HEK293 (cell line): ENCODE results near the gene FBXO27.
A peak's percentile ranks its signal among the peaks of the same experiment; 100 is the strongest.

Experiments used
- CTCF ChIA-PET: fragments of 350-600 bp; formaldehyde crosslinking; extraction: SDS; loops from one replicate; lab custom pipeline; 2021; ENCODE audit warnings: antibody characterized with exemption; lab: Yijun Ruan, JAX
- POLR2A ChIA-PET: fragments of 300-600 bp; formaldehyde crosslinking; extraction: SDS; loops from one replicate; lab custom pipeline; 2020; ENCODE audit warnings: antibody characterized with exemption, inconsistent platforms; lab: Yijun Ruan, JAX
- H3K27ac ChIP-seq: fragments of 200-500 bp; sonication (Bioruptor generic); 2 replicates; pipeline ENCODE4 v1.5.1; 2014; ENCODE audit warnings: low read depth, low read length, control low read depth, inconsistent platforms; ENCODE audit errors: extremely low read depth
- H3K36me3 ChIP-seq, 2 experiments: fragments of 200-500 bp in 1 of 2; sonication (Bioruptor generic) in 1 of 2; 1 replicate in 1 of 2; 2 replicates in 1 of 2; pipeline ENCODE4 v1.5.1; 2014 to 2017; ENCODE audit warnings: inconsistent platforms in 2 of 2, low read length in 2 of 2; ENCODE audit not compliant: control insufficient read depth in 2 of 2, insufficient read depth in 1 of 2
- H3K4me1 ChIP-seq: fragments of 200-500 bp; sonication (Bioruptor generic); 2 replicates; pipeline ENCODE4 v1.5.1; 2014; ENCODE audit warnings: mild to moderate bottlenecking, low read length, inconsistent platforms; ENCODE audit not compliant: control insufficient read depth, insufficient read depth
- H3K4me3 ChIP-seq: 2 replicates; pipeline ENCODE4 v1.5.1; 2011; ENCODE audit warnings: low read depth, mild to moderate bottlenecking, control low read depth, low read length, moderate library complexity
- H3K9me3 ChIP-seq: fragments of 200-500 bp; sonication (Bioruptor generic); 2 replicates; pipeline ENCODE4 v1.5.1; 2014; ENCODE audit warnings: low read depth, low read length, inconsistent platforms; ENCODE audit not compliant: control insufficient read depth, insufficient read depth
- HOXC10 ChIP-seq: sonication (generic); formaldehyde crosslinking; IDR thresholded peaks from 2 replicates; pipeline ENCODE4 v1.8.1; 2023; ENCODE audit warnings: mild to moderate bottlenecking, missing genetic modification reagents
- KLF10 ChIP-seq: fragments of 450-650 bp; IDR thresholded peaks from 2 replicates; pipeline ENCODE4 v1.5.1; 2018; ENCODE audit warnings: missing biosample characterization, mild to moderate bottlenecking, missing genetic modification characterization
- KLF8 ChIP-seq: fragments of 450-650 bp; formaldehyde crosslinking; IDR thresholded peaks from 2 replicates; pipeline ENCODE4 v1.5.1; 2016; ENCODE audit warnings: missing biosample characterization, missing genetic modification characterization
- OSR2 ChIP-seq: fragments of 450-650 bp; formaldehyde crosslinking; IDR thresholded peaks from 2 replicates; pipeline ENCODE4 v1.5.1; 2016; ENCODE audit warnings: missing biosample characterization, missing genetic modification characterization
- OVOL3 ChIP-seq: fragments of 450-650 bp; formaldehyde crosslinking; IDR thresholded peaks from 2 replicates; pipeline ENCODE4 v1.5.1; 2016; ENCODE audit warnings: missing biosample characterization, missing genetic modification characterization
- YY1 ChIP-seq: fragments of 450-650 bp; formaldehyde crosslinking; IDR thresholded peaks from 2 replicates; pipeline ENCODE4 v1.5.1; 2018; ENCODE audit warnings: missing biosample characterization, missing genetic modification characterization
- ZBTB17 ChIP-seq: fragments of 450-650 bp; formaldehyde crosslinking; IDR thresholded peaks from 2 replicates; pipeline ENCODE4 v1.5.1; 2016; ENCODE audit warnings: missing biosample characterization, missing genetic modification characterization
- ZEB2 ChIP-seq: fragments of 450-650 bp; formaldehyde crosslinking; IDR thresholded peaks from 2 replicates; pipeline ENCODE4 v1.5.1; 2016; ENCODE audit warnings: missing biosample characterization, missing genetic modification characterization
- ZFHX2 ChIP-seq: fragments of 450-650 bp; formaldehyde crosslinking; conservative IDR thresholded peaks from 2 replicates; pipeline ENCODE4 v1.5.1; 2016; ENCODE audit warnings: missing biosample characterization, missing genetic modification characterization
- ZNF121 ChIP-seq: fragments of 450-650 bp; formaldehyde crosslinking; IDR thresholded peaks from 2 replicates; pipeline ENCODE4 v1.5.1; 2016; ENCODE audit warnings: missing biosample characterization, missing genetic modification characterization
- ZNF146 ChIP-seq: fragments of 450-650 bp; formaldehyde crosslinking; IDR thresholded peaks from 2 replicates; pipeline ENCODE4 v1.5.1; 2016; ENCODE audit warnings: missing biosample characterization, missing genetic modification characterization
- ZNF274 ChIP-seq, 2 experiments: fragments of 200-500 bp in 1 of 2; fragments of 450-650 bp in 1 of 2; sonication (Bioruptor generic) in 1 of 2; formaldehyde crosslinking in 1 of 2; IDR thresholded peaks; 2 replicates each; pipeline versions ENCODE4 v1.5.1 to v1.6.1; 2014 to 2016; ENCODE audit warnings: borderline replicate concordance in 1 of 2, inconsistent platforms in 1 of 2, low read length in 1 of 2, missing biosample characterization in 1 of 2, missing genetic modification characterization in 1 of 2
- ZNF311 ChIP-seq: fragments of 450-650 bp; formaldehyde crosslinking; IDR thresholded peaks from 2 replicates; pipeline ENCODE4 v1.5.1; 2017; ENCODE audit warnings: missing biosample characterization, missing genetic modification characterization, borderline replicate concordance
- ZNF548 ChIP-seq: fragments of 450-650 bp; formaldehyde crosslinking; IDR thresholded peaks from 2 replicates; pipeline ENCODE4 v1.5.1; 2016; ENCODE audit warnings: missing biosample characterization, missing genetic modification characterization
- ZNF600 ChIP-seq: fragments of 450-650 bp; formaldehyde crosslinking; IDR thresholded peaks from 2 replicates; pipeline ENCODE4 v1.5.1; 2016; ENCODE audit warnings: missing biosample characterization, missing genetic modification characterization
- ZNF626 ChIP-seq: fragments of 450-650 bp; sonication (Bioruptor Pico); formaldehyde crosslinking; IDR thresholded peaks from 2 replicates; pipeline ENCODE4 v1.5.1; 2018; ENCODE audit warnings: missing biosample characterization, missing genetic modification characterization, inconsistent platforms
- ZNF664 ChIP-seq: fragments of 450-650 bp; formaldehyde crosslinking; IDR thresholded peaks from 2 replicates; pipeline ENCODE4 v1.5.1; 2016; ENCODE audit warnings: missing biosample characterization, missing genetic modification characterization
- TF ChIP-seq, protein P1 (sequence below): fragments of 450-650 bp; formaldehyde crosslinking; IDR thresholded peaks from 2 replicates; pipeline ENCODE4 v1.5.1; 2016; ENCODE audit warnings: missing biosample characterization, missing genetic modification characterization, borderline replicate concordance
- TF ChIP-seq, protein P2 (sequence below): fragments of 450-650 bp; formaldehyde crosslinking; IDR thresholded peaks from 2 replicates; pipeline ENCODE4 v1.5.1; 2016; ENCODE audit warnings: missing biosample characterization, missing genetic modification characterization
- TF ChIP-seq, protein P3 (sequence below): fragments of 450-650 bp; formaldehyde crosslinking; IDR thresholded peaks from 2 replicates; pipeline ENCODE4; 2016; ENCODE audit warnings: missing biosample characterization, missing genetic modification characterization
- TF ChIP-seq, protein P4 (sequence below): fragments of 450-650 bp; formaldehyde crosslinking; IDR thresholded peaks from 2 replicates; pipeline ENCODE4 v1.5.1; 2016; ENCODE audit warnings: missing biosample characterization, missing genetic modification characterization

The FBXO27 gene

DNA sequence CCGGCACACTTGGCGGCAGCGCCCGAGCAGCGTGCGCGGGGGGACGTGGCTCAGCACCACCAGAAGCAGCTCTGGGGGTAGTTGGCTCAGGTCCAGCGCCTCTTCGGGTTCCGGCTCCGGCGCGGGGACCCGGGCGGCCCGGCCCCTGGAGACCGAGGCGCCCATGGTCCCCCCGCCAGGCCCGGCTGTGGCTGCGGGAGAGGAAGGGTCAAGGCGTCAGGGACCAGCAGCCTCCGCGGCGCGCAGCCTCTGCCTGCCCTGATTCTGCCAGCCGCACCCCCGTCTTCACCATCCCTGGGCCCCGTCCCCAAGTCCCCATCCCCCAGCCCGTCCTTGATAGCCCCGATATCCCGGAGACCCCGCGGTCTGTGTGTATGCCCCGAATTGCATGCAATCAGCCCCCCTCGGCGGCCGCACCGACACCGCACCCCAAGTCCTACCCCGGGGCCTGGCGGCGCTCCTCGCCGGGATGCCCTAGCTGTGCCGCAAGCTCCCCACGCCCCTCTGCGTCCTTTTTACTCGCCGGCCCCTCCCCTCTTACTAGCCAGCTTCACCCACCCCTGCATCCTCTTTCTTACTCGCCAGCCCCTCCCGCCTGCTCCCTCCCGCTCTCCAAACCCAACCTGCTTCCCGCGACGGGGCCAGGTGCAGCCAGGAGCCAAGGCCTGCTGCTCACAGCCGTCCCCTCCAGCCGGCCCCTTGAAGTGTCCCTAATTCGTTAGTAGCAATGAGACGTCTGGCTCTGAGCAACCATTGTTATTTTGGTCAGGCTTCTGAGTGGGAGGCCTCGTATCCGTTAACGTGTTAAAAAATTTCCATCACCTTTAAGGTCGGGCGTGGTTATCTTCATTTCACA, at the start of gene FBXO27 (continued):
- TF ChIP-seq ZNF311 (peak; percentile 36; the same call in 1 of the 2 replicates), ZEB2 (tag by site-specific recombination) (peak; percentile 68; the same call in 1 of the 2 replicates), YY1 (tag by site-specific recombination) (no peak)
- TF ChIP-seq, protein P1, sequence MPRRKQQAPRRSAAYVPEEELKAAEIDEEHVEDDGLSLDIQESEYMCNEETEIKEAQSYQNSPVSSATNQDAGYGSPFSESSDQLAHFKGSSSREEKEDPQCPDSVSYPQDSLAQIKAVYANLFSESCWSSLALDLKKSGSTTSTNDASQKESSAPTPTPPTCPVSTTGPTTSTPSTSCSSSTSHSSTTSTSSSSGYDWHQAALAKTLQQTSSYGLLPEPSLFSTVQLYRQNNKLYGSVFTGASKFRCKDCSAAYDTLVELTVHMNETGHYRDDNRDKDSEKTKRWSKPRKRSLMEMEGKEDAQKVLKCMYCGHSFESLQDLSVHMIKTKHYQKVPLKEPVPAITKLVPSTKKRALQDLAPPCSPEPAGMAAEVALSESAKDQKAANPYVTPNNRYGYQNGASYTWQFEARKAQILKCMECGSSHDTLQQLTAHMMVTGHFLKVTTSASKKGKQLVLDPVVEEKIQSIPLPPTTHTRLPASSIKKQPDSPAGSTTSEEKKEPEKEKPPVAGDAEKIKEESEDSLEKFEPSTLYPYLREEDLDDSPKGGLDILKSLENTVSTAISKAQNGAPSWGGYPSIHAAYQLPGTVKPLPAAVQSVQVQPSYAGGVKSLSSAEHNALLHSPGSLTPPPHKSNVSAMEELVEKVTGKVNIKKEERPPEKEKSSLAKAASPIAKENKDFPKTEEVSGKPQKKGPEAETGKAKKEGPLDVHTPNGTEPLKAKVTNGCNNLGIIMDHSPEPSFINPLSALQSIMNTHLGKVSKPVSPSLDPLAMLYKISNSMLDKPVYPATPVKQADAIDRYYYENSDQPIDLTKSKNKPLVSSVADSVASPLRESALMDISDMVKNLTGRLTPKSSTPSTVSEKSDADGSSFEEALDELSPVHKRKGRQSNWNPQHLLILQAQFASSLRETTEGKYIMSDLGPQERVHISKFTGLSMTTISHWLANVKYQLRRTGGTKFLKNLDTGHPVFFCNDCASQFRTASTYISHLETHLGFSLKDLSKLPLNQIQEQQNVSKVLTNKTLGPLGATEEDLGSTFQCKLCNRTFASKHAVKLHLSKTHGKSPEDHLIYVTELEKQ: 0 out of 2 replicates have a peak, but pooled peaks have one; percentile 11
- TF ChIP-seq, all 188 proteins: peak for 36

DNA sequence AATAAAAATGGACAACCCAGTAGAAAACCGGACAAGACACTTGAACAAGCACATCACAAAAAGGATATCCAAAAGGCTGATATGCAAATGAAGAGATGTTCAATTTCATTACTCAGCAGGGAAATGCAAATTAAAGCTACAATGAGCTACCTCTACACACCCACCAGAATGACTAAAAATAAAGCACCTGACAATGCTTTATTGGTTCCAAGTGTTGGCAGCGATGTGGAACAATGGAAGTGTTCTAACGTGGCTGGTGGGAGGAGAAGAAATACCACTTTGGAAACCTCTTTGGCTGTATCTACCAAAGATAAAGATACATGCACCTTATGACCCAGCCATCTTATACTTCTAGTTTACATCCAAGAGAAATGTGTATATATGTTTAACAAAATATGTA, 48.1 kb upstream of the FBXO27 start:
- ChIA-PET CTCF (interaction anchor here (0.6 to 3.5 kb wide), 6 partner anchors 26 to 680 kb away, joined by 3 to 18 read pairs (median 3); no protein-coding TSS in a partner anchor), POLR2A (interaction anchor here (0.6 kb wide), 1 partner anchor 60 kb away, joined by 4 read pairs; no protein-coding TSS in a partner anchor)
- TF ChIP-seq ZNF548 (tag by site-specific recombination): no peak
- no peak for TF ChIP-seq KLF10 (tag by site-specific recombination)
- TF ChIP-seq, protein P2, sequence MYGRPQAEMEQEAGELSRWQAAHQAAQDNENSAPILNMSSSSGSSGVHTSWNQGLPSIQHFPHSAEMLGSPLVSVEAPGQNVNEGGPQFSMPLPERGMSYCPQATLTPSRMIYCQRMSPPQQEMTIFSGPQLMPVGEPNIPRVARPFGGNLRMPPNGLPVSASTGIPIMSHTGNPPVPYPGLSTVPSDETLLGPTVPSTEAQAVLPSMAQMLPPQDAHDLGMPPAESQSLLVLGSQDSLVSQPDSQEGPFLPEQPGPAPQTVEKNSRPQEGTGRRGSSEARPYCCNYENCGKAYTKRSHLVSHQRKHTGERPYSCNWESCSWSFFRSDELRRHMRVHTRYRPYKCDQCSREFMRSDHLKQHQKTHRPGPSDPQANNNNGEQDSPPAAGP (tag by site-specific recombination): no peak
- no peak for TF ChIP-seq ZFHX2 (tag by site-specific recombination)
- H3K4me1 ChIP-seq: peaks cover 5% of the 10 kb centered on the region; the same call in 1 of the 2 replicates
- H3K27ac ChIP-seq: no peak overlapping the region
- H3K9me3 ChIP-seq: no peaks in the 10 kb centered on the region
- H3K36me3 ChIP-seq: no peaks in the 10 kb centered on the region; a peak in 1 of 3 replicates
- no peak overlapping the region for H3K4me3 ChIP-seq

DNA sequence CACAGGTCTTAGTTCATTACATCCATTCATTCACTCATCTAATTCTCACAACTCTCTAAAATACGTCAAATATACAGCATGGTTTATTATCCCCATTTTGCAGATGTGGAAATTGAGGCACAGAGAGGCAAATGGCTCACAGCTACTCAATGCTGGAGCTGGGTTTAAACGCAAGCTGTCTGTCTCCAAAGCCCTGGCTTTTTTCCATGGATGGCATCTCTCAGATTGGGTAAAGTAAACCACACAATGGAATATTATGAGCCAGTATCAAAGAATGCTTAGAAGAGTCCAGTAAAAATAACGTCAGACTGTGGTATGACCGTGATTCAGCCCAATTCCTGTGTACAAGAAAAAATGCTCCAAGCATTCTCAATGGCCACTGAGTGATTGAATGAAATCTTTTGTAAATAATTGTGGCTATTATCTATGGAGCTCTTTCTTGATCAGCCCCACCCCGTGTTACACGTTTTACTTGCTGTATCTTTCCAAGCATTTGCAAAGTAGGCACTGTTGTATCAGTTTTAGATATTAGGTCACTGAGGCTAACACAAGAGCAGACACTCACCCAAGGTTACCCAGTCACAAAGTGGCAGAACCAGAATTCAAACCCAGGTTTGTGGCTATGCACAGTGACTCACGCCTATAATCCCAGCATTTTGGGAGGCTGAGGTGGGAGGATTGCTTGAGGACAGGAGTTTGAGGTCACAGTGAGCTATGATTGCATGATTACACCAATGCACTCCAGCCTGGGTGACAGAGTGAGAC, 46.3 kb upstream of the FBXO27 start:
- H3K4me3 ChIP-seq: no peak overlapping the region
- CTCF ChIA-PET: interaction anchor here (0.5 to 3.5 kb wide), 7 partner anchors 12 to 514 kb away, joined by 3 to 18 read pairs (median 3); no protein-coding TSS in a partner anchor
- no peaks in the 10 kb centered on the region; a peak in 1 of 3 replicates for H3K36me3 ChIP-seq
- H3K9me3 ChIP-seq: no peaks in the 10 kb centered on the region
- POLR2A ChIA-PET: interaction anchor here (0.5 to 1.1 kb wide), 4 partner anchors 11 to 357 kb away, joined by 3 read pairs; partner anchors contain the start of gene RPS16
- H3K4me1 ChIP-seq: peaks cover 5% of the 10 kb centered on the region; the same call in 1 of the 2 replicates
- H3K27ac ChIP-seq: no peak overlapping the region
- TF ChIP-seq ZBTB17 (peak; percentile 33; the same call in 1 of the 2 replicates), ZNF664 (tag by site-specific recombination) (no peak), OSR2 (no peak), OVOL3 (no peak), ZNF121 (tag by site-specific recombination) (no peak), ZNF274 (IDR thresholded peaks at IDR 0.05; ENCODE audit: low read length) (no peak), ZNF274 (tag by site-specific recombination; IDR thresholded peaks at IDR 0.05; ENCODE audit: borderline replicate concordance) (no peak), ZNF146 (tag by site-specific recombination) (peak; percentile 67), ZNF626 (tag by site-specific recombination) (no peak), KLF8 (tag by site-specific recombination) (no peak), ZNF600 (tag by site-specific recombination) (no peak), HOXC10 (no peak)
- TF ChIP-seq, protein P3, sequence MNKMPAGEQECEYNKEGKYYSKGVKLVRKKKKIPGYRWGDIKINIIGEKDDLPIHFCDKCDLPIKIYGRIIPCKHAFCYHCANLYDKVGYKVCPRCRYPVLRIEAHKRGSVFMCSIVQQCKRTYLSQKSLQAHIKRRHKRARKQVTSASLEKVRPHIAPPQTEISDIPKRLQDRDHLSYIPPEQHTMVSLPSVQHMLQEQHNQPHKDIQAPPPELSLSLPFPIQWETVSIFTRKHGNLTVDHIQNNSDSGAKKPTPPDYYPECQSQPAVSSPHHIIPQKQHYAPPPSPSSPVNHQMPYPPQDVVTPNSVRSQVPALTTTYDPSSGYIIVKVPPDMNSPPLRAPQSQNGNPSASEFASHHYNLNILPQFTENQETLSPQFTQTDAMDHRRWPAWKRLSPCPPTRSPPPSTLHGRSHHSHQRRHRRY (tag by site-specific recombination): no peak
- TF ChIP-seq, protein P4, sequence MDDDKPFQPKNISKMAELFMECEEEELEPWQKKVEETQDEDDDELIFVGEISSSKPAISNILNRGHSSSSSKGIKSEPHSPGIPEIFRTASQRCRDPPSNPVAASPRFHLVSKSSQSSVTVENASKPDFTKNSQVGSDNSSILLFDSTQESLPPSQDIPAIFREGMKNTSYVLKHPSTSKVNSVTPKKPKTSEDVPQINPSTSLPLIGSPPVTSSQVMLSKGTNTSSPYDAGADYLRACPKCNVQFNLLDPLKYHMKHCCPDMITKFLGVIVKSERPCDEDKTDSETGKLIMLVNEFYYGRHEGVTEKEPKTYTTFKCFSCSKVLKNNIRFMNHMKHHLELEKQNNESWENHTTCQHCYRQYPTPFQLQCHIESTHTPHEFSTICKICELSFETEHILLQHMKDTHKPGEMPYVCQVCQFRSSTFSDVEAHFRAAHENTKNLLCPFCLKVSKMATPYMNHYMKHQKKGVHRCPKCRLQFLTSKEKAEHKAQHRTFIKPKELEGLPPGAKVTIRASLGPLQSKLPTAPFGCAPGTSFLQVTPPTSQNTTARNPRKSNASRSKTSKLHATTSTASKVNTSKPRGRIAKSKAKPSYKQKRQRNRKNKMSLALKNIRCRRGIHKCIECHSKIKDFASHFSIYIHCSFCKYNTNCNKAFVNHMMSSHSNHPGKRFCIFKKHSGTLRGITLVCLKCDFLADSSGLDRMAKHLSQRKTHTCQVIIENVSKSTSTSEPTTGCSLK: no peak
